Stimulated activated CD8-positive, alpha-beta memory T cell treated with anti-CD3 and anti-CD28 coated beads, Interleukin-4, amount 100 ng/mL, for 1 hour (primary cell): ENCODE data around the gene AIG1.
"Not testable (repeated sequence)": the region's sequence is repeated elsewhere in the genome, so short reads cannot be mapped to it uniquely, and the experiment has no call there.

Experiments used
- DNase-seq, 2 donors: peaks; one replicate each; pipeline ENCODE4 v3.0.0-alpha.2; 2020; ENCODE audit warnings: low read depth in 2 of 2, low spot score in 1 of 2

The AIG1 gene

DNA sequence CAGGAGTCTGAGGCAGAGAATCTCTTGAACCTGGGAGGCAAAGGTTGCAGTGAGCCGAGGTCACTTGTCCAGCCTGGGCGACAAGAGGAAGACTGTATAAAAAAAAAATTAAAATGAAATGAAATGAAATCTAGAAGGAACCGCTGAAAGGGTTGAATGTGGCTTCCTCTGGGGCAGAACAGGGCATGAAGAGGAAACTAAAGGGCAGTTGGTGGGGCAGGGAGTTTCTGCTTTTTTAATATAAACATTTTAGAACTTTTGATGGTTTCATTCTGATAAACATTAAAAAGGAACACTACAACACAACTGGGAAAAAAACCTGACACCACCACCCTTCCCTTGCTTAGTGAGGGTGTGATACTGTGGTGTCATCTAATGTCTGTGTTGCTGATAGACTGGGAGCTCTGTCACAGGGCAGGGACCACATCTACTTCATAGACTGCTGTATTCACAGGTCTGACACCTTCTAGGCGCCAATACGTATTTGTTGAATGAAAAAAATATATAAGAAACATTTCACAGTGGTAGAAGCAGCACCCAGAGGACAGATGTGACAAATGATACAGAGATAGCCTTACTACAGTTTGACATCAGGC lies 260.9 kb downstream of the AIG1 start:
- no peak for DNase-seq

DNA sequence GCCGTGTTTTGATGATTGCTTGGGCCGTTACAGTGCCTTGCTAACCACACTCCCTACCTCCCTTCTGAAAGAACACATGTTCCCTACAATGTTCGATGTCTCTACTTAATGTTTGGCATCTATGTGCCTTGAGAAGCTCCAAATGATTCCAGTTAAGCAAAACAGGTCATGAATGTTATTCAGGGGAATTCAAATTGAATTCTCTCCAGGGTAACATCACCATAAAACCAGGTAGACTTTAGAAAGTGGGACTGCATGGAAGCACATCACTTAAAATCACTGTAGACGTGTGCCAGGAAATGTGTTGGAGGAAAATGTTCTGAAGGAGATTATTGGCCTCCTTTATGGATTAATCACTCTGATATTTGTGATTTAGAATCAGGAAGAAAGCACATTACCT lies 261.7 kb downstream of the AIG1 start:
- no peak for DNase-seq

DNA sequence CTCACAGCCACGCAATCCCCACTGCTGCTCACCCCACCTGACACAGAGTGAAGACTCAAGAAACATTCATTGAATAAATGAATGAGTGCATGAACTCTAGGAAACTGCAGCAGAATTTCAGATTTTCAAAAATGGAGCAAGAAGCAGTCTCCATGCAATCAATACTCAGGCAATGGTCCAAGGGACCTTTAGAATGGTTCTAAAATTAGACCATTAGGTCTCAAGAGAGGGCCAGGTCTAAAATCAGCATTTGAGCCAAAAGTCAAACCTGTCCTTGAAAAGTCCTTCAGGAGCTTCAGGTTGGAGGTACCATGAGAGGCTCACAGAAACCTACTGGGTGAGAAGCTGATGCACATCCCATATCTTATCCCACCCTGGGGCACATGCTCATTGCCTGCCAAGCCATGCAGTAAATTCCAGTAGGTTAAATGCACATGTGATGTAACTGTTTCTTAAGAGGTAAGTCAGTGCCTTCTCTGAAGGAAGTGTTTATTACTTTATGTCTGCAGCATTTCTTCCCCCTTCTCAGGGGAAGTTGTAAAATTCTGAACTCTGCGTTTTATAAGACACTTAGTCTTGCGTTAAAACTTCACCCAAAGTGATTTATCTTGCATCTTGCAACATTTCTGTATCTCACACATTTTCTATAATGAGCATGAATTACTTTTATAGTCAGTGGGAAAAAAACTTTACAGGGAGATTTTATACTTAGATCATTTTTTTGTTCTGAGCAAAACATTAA lies 263.2 kb downstream of the AIG1 start:
- DNase-seq = no peak

DNA sequence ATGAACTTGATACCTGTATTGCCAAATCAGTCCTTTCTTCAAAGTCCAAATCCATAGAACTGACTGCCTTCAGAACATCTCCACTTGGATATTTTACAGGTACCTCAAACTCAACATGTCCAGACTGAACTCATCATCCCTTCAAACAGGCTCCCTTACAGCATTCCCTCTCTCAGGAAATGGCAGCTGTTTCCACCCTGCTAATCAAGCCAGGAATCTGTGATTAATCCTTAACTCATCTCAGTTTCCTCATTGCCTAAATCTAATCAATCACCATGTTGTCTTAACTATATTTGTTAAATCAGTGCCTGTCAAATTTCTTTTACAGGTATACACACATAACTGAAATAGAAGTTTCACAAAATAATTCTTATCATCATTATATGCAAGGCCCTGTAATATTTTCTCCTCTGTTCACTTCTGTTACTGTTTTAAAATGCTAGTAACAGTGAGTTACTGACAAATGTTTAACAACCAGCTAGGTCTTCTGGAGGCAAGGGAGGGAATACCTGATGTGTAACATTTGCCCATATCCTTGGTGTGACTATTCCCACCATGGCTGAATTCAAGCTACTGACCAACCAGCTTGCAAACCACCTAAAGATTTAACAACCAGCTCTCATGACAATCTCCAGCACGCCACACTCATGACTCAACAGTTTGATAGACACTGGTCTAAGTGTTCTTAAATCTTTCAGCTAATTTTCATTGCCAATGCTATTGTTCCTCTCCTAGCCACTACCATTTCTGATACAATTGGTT lies 264.9 kb downstream of the AIG1 start:
- no peak for DNase-seq

DNA sequence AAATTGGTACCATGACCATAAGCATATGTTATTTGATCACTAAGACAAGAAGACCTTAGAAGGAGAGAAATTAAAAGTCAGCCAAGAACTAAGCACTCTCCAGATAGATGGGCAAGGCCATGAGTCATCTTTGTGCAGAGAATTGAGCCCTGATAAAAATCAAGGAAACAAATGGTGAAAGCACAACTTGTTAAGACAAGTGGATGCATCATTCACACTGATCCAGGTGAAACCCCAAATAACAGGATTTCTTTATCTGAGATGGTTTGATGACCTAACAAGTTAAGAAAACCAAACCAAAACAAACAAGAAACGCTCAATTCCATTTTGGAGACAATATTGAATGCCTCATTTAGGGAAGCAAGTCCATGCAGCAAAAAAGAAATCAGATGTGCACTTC lies 268.2 kb downstream of the AIG1 start:
- no peak for DNase-seq

DNA sequence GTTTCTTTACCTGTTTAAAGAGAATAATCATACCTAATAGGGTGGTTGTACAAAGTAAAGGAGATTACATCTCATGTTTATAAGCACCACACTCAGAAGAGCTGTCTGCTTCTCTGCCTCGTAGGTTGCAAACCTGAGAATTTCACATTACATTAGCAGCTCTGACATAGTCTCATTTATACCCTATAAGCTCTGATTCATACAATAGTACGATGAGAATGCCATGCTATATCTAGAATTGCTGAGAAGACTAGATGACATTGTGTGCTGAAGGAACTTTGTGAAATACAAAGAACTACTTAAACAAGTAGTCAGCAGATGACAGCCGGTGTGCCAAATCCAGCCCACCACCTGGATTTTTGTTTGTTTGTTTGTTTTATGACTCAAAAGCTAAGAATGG lies 268.6 kb downstream of the AIG1 start:
- no peak for DNase-seq

DNA sequence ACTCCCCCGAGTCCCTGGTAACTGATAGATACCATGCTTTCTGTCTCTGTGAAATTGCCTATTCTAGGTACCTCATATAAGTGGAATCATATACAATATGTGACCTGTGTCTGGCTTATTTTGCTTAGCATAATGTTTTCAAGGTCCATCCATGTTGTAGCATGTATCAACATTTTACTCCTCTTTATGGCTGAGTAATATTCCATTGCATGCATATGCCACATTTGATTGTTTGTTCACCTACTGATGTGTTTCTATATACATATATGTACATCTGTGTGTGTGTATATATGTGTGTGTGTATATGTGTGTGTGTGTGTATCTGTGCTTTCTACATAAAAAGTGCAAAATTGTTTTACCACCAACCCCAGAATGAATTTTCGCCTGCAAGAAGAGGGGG lies 270.7 kb downstream of the AIG1 start:
- no peak for DNase-seq

DNA sequence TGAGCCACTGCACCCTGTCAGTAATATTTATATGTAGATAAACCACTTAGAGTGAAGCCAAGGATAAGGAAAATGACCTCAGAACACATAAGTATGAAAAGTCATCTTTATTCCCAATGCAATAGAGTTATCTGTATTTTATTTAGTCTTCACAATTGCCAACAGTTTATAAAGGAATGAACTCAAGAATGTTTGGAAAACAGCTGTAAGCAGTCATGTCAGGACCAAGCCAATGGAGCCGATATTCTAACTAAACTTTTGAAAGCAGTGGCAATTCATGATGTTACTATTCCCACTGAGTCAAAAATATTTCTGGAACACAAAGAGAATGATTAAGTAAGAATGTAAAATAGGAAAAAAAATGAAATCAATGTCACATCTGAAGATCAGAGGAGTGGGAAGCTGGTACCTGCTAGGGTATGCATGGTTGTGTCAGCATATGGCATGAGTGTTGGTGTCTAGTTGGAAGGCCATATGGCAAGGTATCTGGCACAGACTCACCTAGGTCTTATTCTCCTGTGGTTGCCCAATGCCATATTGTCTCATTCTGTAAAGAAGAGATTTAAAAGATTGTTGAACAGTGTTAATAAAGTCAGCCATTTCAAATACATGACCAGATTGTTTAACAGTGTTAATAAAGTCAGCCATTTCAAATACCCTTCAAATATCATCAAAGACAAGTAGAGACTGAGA lies 271.6 kb downstream of the AIG1 start:
- DNase-seq = no peak

DNA sequence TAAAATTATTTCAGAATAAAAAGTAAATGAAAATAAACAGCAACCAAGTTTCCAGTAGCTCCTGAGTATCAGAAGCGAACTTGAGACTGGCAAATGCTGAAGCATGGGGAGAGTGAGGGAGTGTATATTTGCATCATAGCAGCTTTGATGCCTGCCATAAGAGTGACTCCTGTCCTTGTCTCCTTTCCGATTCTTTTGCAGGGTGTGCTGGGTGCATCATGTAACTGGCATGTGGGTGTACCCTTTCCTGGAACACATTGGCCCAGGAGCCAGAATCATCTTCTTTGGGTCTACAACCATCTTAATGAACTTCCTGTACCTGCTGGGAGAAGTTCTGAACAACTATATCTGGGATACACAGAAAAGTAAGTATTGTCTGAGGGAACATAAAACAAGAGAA lies 272.4 kb downstream of the AIG1 start:
- DNase-seq = no peak

DNA sequence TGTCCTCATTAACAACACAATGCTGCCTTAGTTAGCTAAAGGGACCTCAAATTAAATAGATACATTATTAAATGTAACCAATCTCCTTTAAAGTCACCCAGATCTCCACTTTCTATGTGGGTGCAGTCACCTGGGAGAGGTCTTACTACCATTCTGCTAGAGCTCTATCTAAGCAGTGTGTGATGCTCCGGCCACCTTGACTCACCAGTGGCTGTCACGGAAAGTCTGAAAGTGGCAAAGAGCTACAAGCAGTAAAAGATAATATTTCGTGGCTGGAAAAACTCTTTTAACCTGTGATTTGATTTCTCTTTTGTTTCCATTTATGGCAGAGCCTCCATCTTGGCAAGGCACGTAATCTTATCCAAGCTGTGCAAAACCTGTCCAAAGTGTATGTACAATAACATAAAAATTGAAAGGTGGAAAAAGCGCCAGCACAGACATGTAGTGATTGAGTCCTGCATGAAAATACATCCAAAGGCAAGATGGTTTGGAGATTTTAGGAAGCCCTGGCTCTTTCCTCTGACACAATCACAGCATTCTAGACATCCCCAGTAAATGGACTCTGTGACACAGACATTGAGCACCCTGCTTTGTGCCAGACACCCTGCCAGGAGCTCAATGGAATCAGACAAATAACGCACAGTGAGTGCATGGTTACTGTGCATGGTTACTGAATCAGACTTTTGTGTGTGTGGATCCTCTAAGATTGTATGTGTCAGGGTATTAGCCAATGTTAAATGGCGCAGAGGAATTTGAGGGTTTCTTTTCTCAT lies 273.2 kb downstream of the AIG1 start:
- no peak for DNase-seq

DNA sequence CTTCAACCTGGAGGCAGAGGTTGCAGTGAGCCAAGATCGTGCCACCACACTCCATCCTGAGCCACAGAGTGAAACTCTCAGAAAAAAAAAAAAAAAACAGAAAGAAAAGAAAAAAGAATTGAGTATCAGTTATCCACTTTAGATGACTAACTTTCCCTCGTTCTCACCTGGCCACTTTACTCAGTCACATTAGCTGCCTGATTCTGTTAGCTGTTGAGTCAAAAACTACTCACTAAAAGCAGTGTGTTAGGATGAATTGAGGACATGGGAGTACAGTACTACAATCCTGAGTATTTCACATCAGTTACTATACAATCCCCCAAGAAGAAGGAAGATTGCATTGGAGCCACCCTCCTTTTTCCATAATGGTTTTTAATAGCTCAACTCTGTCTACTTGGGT lies 275.2 kb downstream of the AIG1 start:
- DNase-seq = no peak

DNA sequence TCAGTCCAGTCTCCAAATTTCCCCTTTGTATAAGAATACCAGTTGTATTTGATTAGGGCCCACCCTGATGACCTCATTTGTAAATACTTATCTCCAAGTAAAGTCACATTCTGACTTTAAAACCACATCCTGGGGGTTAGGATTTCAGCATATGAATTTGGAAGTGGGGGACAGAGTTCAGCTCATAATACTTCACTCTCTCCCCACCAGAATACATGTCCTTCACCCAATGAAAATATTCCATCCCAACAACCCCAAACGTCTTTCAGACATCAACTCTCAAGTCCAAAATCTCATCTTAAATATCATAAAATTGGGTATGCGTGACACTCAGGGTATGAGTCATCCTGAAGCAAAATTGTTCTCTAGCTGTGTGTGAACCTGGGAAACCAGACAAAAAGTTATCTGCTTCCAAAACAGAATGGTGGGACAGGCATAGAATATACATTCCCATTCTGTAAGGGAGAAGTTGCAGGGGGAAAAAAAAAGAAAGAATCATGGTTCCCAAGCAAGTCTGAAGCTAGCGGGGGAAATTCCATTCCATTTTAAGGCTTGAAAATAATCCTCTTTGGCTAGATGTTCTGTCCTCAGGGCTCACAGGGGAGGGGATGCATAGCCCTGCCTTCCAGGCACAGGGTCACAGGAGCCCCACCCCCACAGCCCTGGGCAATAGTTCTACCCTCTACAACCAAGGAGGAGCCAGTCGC lies 275.9 kb downstream of the AIG1 start:
- no peak for DNase-seq

DNA sequence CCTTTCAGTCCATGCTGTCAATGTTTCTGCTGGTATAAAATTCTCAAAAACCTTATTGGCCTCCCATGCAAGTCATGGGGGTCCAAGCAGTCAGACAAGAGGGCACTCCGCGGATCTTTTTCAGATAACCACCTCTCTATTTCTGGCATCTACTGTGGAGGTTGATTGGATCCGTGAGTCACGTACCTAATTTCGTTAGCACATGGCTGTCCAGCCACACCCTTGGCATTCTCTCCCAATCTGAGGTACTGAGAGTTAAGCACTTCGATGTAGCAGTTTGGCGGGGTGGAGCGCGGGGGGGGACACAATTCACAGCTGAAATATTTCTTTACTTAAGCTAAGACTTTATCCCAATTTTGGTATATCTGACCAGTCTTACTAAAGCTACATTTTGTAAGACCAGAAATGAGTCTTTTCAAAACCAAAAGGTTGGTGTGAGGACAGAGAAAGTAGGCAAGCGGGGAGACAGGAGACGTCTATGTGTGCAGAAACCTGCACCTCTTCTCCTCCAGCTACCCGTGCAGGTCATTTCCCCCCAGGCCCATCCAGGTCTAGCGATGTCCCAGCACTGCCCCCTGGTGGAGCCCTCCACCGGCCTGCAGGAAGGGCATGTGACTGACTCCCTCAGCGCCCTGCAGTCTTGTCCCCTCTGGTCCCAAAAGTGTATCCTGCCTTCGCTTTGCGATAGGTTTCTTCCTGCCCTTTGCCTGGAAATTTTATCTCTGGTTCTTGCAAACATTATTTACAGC lies 276.7 kb downstream of the AIG1 start:
- peak in 1 of 2 donors; percentile 17 for DNase-seq

DNA sequence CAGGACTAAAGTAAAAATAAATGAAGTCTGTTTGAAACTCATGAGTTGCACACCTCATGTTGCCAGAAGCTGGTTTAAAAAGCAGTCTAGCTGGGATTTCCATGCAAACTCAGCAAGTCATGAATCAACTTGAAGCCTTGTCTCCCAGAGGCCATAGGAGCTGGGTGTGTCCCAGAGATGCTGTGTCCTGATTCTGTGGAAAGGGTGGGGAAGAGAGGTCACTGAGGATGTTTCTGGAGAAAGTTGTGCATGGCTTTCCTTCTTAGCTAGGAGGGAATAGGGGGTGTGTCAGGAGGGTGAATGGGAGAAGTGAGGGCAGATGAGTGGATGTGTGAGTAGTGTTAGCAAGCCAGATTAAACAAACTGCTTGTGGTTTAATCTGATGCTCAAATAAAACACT lies 278.5 kb downstream of the AIG1 start:
- DNase-seq = no peak

DNA sequence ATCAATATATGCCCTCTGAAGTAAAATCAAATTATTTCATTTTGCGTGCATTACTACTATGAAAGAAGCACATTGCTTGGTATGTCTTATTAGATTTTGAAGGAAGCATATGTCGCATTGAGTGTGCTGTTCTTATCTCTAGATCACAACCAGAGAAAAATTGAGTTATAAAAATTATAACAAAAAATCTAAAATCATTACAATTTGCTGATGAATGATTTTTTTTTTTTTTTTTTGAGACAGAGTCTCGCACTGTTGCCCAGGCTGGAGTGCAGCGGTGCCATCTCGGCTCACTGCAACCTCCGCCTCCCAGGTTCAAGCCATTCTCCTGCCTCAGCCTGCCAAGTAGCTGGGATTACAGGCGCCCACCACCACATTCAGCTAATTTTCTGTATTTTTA lies 284.8 kb downstream of the AIG1 start:
- DNase-seq = not testable (repeated sequence)

DNA sequence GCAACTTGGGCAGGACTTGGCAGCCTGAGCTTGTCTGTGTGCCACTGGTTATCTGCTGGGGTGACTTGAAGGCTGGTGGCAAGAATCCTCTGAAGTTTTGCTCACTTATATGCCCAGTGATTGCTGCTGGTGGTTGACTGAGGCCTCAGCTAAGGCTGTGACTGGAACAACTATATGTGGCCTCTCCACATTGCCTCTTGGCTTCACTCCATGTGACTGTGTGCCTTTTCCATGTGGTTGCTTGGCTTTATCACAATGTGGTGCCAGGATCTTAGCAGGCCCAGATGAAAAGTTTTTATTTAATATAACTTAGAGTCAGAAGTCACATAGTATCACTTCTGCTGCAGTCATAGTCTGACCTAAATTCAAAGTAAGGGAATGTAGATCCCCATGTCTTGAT lies 285.3 kb downstream of the AIG1 start:
- no peak for DNase-seq

DNA sequence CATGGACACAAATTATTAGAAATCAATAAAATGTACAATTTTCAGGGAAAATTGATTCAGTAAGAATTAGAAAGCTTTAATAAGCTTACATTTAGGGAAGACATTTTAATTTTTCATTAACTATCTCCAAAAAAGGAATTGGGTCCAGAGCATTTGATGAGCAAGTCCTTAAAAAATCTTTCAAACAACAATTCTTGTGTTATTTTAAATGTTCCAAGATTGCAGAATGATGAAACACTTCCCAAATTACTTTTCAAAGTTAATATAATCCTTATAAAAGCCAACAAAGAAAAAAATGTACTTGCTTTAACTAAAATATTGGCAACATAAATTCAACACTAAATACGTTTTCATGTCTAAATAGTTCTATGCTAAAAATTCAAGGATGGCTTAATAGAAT lies 287.8 kb downstream of the AIG1 start:
- no peak for DNase-seq

DNA sequence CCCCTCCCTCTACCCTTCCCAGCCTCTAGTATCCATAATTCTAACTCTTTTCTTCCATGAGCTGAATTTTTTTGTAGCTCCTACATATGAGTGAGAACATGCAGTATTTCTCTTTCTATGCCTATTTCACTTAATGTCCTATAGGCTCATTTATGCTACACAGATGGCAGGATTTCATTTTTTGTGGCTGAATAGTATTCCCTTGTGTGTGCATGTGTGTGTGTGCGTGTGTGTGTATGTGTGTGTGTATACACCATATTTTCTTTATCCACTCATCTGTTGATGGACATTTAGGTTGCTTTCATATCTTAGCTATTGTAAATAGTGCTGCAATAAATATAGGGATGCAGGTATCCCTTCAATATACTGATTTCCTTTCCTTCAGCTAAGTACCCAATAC lies 288.8 kb downstream of the AIG1 start:
- DNase-seq = no peak

DNA sequence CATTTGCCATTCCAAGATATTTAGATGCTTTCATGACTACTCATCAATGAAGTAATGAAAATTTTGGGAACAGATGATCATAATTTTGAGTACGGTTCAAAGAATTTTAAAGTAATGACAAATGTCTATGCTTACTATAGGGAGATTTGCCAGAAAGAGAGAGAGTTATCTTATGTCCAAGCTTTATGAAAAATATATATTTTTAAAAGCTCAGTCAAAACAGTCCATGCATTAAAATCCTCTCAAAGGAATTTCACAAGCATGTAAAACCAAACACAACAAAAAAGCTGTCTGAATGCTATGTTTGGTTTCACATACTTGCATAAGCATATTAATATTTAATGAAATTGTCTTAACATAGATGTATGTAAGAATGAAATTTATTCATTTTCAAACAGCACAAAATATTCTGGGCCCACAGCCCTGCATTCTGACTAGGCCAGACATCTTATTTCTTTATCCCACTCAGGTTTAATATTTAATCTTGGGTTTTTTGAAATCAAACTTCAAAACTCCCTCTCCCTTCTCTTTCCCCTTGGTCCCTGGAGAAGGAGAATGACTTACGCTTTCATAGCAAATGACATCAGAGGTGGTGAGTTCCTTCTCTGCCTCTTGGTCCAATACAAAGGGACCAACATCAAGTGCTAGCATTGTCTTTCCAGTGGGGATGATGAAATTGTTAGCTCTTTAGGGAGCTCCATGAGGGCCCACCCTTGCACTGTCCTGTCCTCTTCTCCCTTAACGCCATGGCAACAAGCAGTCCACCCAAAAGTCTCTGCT lies 295.6 kb downstream of the AIG1 start:
- DNase-seq = no peak
